ENCODE data around the gene PCDHA8.

DNA sequence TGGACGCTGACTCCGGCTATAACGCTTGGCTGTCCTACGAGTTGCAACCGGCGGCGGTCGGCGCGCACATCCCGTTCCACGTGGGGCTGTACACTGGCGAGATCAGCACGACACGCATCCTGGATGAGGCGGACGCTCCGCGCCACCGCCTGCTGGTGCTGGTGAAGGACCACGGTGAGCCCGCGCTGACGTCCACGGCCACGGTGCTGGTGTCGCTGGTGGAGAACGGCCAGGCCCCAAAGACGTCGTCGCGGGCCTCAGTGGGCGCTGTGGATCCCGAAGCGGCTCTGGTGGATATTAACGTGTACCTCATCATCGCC, 36.2 kb downstream of the PCDHA8 start:
- TF ChIP-seq POLR2AphosphoS5 (IDR thresholded peaks at IDR 0.05; ENCODE audit: low read depth, low read length): no peak
- no peak for TF ChIP-seq POLR2A (IDR thresholded peaks at IDR 0.05; ENCODE audit: low read depth, low read length)
- no peak for TF ChIP-seq TAF1 (IDR thresholded peaks at IDR 0.05; ENCODE audit: low read depth, low read length)
- TF ChIP-seq SPI1 (IDR thresholded peaks at IDR 0.05; ENCODE audit: low read depth, low read length): no peak
